Astrocyte of the cerebellum (primary cell): Measurements from ENCODE around the gene PTOV1.

Experiments used
- DNase-seq: peaks from one replicate; pipeline ENCODE4 v3.0.0-alpha.2; 2011; ENCODE audit warnings: low read depth
- H3K4me3 ChIP-seq: 2 replicates; pipeline ENCODE4 v1.5.1; 2011; ENCODE audit warnings: mild to moderate bottlenecking, low read depth, low read length, moderate library complexity
- CTCF ChIP-seq: IDR thresholded peaks from 2 replicates; pipeline ENCODE4 v1.5.1; 2012; ENCODE audit warnings: low read length, low read depth, moderate library complexity, mild to moderate bottlenecking; ENCODE audit errors: missing control alignments
- in situ Hi-C: cut with HindIII; loops from 2 replicates; pipeline ENCODE4 v1.10.0; 2017; ENCODE audit warnings: low sequenced_read_pairs

The PTOV1 gene

GRCh38 chr19:49824662-49825061 is 26.3 kb upstream of the PTOV1 start:
- in situ Hi-C loops, result no loop called here
- TF ChIP-seq CTCF, result no peak
- DNase-seq, result no peak
- no peak overlapping the region for H3K4me3 ChIP-seq

GRCh38 chr19:49827034-49827433 is 23.9 kb upstream of the PTOV1 start:
- in situ Hi-C loops, result no loop called here
- no peak for DNase-seq
- TF ChIP-seq CTCF, result no peak
- H3K4me3 ChIP-seq, result no peak overlapping the region

- in situ Hi-C loops, result no loop called here
- TF ChIP-seq CTCF, result no peak
- no peak overlapping the region for H3K4me3 ChIP-seq
- DNase-seq, result no peak
Measured at GRCh38 chr19:49829200-49829599, 21.8 kb upstream of the PTOV1 start.

GRCh38 chr19:49829721-49830120 is 21.2 kb upstream of the PTOV1 start:
- no peak for TF ChIP-seq CTCF
- no peak overlapping the region for H3K4me3 ChIP-seq
- in situ Hi-C loops, result no loop called here
- no peak for DNase-seq

GRCh38 chr19:49830766-49831165 is 20.2 kb upstream of the PTOV1 start:
- no peak for TF ChIP-seq CTCF
- H3K4me3 ChIP-seq, result no peak overlapping the region
- in situ Hi-C loops, result no loop called here
- no peak for DNase-seq

GRCh38 chr19:49831592-49831991 is 19.4 kb upstream of the PTOV1 start:
- H3K4me3 ChIP-seq, result no peak overlapping the region
- TF ChIP-seq CTCF, result no peak
- in situ Hi-C loops, result no loop called here
- DNase-seq, result no peak

- no peak overlapping the region for H3K4me3 ChIP-seq
- no peak for TF ChIP-seq CTCF
- in situ Hi-C loops, result no loop called here
- DNase-seq, result no peak
Measured at GRCh38 chr19:49832556-49832955, 18.4 kb upstream of the PTOV1 start.
